ENCODE results near the gene FAM120A. TPM values are rescaled to one million over a fixed set of nuclear protein-coding genes. Genes with fewer than 3 reads are reported as not detected.

Gene FAM120A
- total RNA-seq, 1 donor from 2014 or later, result 93.1 TPM

- TF ChIP-seq, protein P1, sequence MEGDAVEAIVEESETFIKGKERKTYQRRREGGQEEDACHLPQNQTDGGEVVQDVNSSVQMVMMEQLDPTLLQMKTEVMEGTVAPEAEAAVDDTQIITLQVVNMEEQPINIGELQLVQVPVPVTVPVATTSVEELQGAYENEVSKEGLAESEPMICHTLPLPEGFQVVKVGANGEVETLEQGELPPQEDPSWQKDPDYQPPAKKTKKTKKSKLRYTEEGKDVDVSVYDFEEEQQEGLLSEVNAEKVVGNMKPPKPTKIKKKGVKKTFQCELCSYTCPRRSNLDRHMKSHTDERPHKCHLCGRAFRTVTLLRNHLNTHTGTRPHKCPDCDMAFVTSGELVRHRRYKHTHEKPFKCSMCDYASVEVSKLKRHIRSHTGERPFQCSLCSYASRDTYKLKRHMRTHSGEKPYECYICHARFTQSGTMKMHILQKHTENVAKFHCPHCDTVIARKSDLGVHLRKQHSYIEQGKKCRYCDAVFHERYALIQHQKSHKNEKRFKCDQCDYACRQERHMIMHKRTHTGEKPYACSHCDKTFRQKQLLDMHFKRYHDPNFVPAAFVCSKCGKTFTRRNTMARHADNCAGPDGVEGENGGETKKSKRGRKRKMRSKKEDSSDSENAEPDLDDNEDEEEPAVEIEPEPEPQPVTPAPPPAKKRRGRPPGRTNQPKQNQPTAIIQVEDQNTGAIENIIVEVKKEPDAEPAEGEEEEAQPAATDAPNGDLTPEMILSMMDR (IDR thresholded peaks at IDR 0.05), result no peak
- no peak overlapping the region for H3K4me3 Mint-ChIP-seq (ENCODE audit: unreplicated experiment)
- peaks cover 53% of the 10 kb centered on the region for H3K4me1 Mint-ChIP-seq (ENCODE audit: unreplicated experiment)
Observed at GRCh38 chr9:93456504-93456903, 5.0 kb downstream of the FAM120A start.

DNA sequence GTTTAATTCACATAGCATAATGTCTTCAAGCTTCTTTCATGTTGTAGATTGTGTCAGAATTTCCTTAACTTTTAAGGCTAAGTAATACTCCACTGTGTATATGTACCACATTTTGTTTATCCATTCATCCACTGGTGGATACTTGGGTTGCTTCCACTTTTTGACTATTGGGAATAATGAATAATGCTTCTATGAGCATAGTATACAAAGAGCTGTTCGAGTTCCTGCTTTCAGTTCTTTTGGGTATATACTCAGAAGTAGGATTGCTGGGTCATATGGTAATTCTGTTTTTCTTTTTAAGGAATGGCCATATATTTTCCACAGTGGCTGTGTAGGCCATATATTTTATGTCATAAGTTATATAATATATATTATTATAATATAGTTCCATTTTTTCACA is 5.5 kb downstream of the FAM120A start:
- Mint-ChIP-seq H3K27me3 (ENCODE audit: unreplicated experiment) (no peaks in the 10 kb centered on the region), H3K27ac (ENCODE audit: unreplicated experiment) (no peak overlapping the region), H3K36me3 (ENCODE audit: unreplicated experiment) (peaks cover 3% of the 10 kb centered on the region), H3K4me3 (ENCODE audit: unreplicated experiment) (no peak overlapping the region), H3K4me1 (ENCODE audit: unreplicated experiment) (peaks cover 55% of the 10 kb centered on the region), H3K9me3 (ENCODE audit: unreplicated experiment) (no peaks in the 10 kb centered on the region)
- TF ChIP-seq, protein P1 (IDR thresholded peaks at IDR 0.05), result no peak
- DNase-seq (ENCODE audit: extremely low spot score, unreplicated experiment), result no peak

More at GRCh38 chr9:93456504-93456903, 5.0 kb downstream of the FAM120A start:
- no peak for DNase-seq (ENCODE audit: extremely low spot score, unreplicated experiment)
- no peak overlapping the region for H3K27ac Mint-ChIP-seq (ENCODE audit: unreplicated experiment)
- H3K9me3 Mint-ChIP-seq (ENCODE audit: unreplicated experiment), result no peaks in the 10 kb centered on the region
- no peaks in the 10 kb centered on the region for H3K27me3 Mint-ChIP-seq (ENCODE audit: unreplicated experiment)
- peaks cover 3% of the 10 kb centered on the region for H3K36me3 Mint-ChIP-seq (ENCODE audit: unreplicated experiment)

DNA sequence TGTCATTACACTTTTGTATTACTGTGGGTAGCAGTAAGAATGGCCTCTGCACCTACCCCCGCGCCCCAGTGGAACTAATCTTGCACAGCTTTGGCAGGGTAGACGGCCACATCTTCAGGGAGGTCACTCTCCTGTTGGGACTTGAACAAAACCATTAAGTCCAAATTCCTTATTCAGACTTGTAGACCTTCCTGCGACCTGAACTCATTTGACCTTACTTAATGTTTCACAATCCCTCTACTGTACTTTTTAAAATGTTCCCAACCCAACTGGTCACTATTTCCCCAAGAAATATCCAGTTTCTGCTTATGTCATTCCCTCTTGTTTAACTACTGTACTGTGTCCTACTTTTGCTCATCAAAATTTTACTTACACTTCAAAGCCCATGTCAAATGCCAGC is 7.2 kb downstream of the FAM120A start:
- H3K9me3 Mint-ChIP-seq (ENCODE audit: unreplicated experiment), result no peaks in the 10 kb centered on the region
- H3K4me3 Mint-ChIP-seq (ENCODE audit: unreplicated experiment), result no peak overlapping the region
- H3K27me3 Mint-ChIP-seq (ENCODE audit: unreplicated experiment), result no peaks in the 10 kb centered on the region
- peak overlapping the region; percentile 60 for H3K27ac Mint-ChIP-seq (ENCODE audit: unreplicated experiment)
- TF ChIP-seq, protein P1 (IDR thresholded peaks at IDR 0.05), result no peak
- peaks cover 62% of the 10 kb centered on the region for H3K4me1 Mint-ChIP-seq (ENCODE audit: unreplicated experiment)
- peaks cover 2% of the 10 kb centered on the region for H3K36me3 Mint-ChIP-seq (ENCODE audit: unreplicated experiment)
- no peak for DNase-seq (ENCODE audit: extremely low spot score, unreplicated experiment)

DNA sequence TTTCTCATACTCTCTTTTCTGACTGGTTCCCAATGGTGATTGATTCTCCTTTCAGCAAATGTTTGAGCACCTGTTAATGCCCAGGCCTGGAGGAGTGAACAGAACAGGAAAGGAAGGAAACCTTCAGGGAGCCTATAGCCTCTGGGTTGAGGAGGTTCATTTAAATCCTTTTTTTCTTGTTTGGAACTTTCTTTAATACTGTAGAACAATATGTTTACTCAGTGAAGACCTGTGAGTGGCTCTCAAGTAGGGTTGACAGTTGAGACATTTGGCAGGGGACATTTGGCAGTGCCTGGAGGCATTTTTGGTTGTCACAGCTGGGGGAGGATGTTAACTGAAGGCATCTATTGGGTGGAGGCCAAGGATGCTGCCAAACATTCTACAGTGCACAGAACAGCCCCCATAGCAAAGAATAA is 8.0 kb downstream of the FAM120A start:
- Mint-ChIP-seq H3K4me1 (ENCODE audit: unreplicated experiment) (peaks cover 62% of the 10 kb centered on the region), H3K27ac (ENCODE audit: unreplicated experiment) (peak overlapping the region; percentile 60), H3K9me3 (ENCODE audit: unreplicated experiment) (no peaks in the 10 kb centered on the region), H3K36me3 (ENCODE audit: unreplicated experiment) (peaks cover 2% of the 10 kb centered on the region), H3K27me3 (ENCODE audit: unreplicated experiment) (no peaks in the 10 kb centered on the region), H3K4me3 (ENCODE audit: unreplicated experiment) (no peak overlapping the region)
- TF ChIP-seq, protein P1 (IDR thresholded peaks at IDR 0.05), result no peak
- DNase-seq (ENCODE audit: extremely low spot score, unreplicated experiment), result no peak

- H3K36me3 Mint-ChIP-seq (ENCODE audit: unreplicated experiment), result no peaks in the 10 kb centered on the region
- H3K27ac Mint-ChIP-seq (ENCODE audit: unreplicated experiment), result peak overlapping the region; percentile 9
Observed at GRCh38 chr9:93460689-93461413, 9.4 kb downstream of the FAM120A start.

More at GRCh38 chr9:93460689-93461413, 9.4 kb downstream of the FAM120A start:
- Mint-ChIP-seq H3K27me3 (ENCODE audit: unreplicated experiment) (no peaks in the 10 kb centered on the region), H3K9me3 (ENCODE audit: unreplicated experiment) (no peaks in the 10 kb centered on the region), H3K4me3 (ENCODE audit: unreplicated experiment) (no peak overlapping the region), H3K4me1 (ENCODE audit: unreplicated experiment) (peaks cover 63% of the 10 kb centered on the region)
- TF ChIP-seq, protein P1 (IDR thresholded peaks at IDR 0.05), result no peak
- no peak for DNase-seq (ENCODE audit: extremely low spot score, unreplicated experiment)
